Gastroesophageal sphincter (tissue), 4 donors: ENCODE data around the gene S100A4. TPM values are rescaled to one million over a fixed set of nuclear protein-coding genes. Genes with fewer than 3 reads are reported as not detected.

ENCODE experiments used
- ATAC-seq: fragments of 150-250 bp; one replicate; pipeline ENCODE4 v1.9.1; 2016; ENCODE audit warnings: mild to moderate bottlenecking, moderate library complexity
- H3K27ac ChIP-seq, 4 donors: fragments of 200-600 bp; sonication (generic) in 3 of 4; 1 replicate in 3 of 4; 2 replicates in 1 of 4; pipeline ENCODE4 v1.5.1; 2016 to 2019
- H3K27me3 ChIP-seq: fragments of 200-600 bp; sonication (generic); one replicate; pipeline ENCODE4 v1.5.1; 2019
- H3K36me3 ChIP-seq, 2 donors: fragments of 200-600 bp; sonication (generic); one replicate each; pipeline ENCODE4 v1.5.1; 2019; ENCODE audit warnings: control low read depth in 1 of 2
- H3K4me1 ChIP-seq, 3 donors: fragments of 200-600 bp; sonication (generic); 1 replicate in 2 of 3; 2 replicates in 1 of 3; pipeline ENCODE4 v1.5.1; 2016 to 2019; ENCODE audit warnings: control low read depth in 2 of 3
- H3K4me3 ChIP-seq, 2 donors: fragments of 200-600 bp; sonication (generic); one replicate each; pipeline ENCODE4 v1.5.1; 2019; ENCODE audit warnings: mild to moderate bottlenecking in 1 of 2, moderate library complexity in 1 of 2
- H3K9me3 ChIP-seq, 3 donors: fragments of 200-600 bp; sonication (generic); one replicate each; pipeline ENCODE4 v1.5.1; 2017 to 2019; ENCODE audit warnings: control low read depth in 2 of 3
- CTCF ChIP-seq, 4 experiments: fragments of 200-600 bp in 2 of 4; fragments of 450-650 bp in 2 of 4; sonication (generic) in 1 of 4; IDR thresholded peaks; one replicate each; pipeline ENCODE4 v1.5.1; 2017 to 2019; ENCODE audit warnings: antibody characterized with exemption in 4 of 4, mild to moderate bottlenecking in 2 of 4, moderate library complexity in 2 of 4
- EP300 ChIP-seq: sonication (generic); formaldehyde crosslinking; IDR thresholded peaks from one replicate; pipeline ENCODE4 v1.6.1; 2017; ENCODE audit warnings: antibody characterized with exemption, mild to moderate bottlenecking
- POLR2A ChIP-seq, 2 donors: fragments of 450-650 bp; IDR thresholded peaks; one replicate each; pipeline ENCODE4 v1.6.1; 2017; ENCODE audit warnings: antibody characterized with exemption in 2 of 2, mild to moderate bottlenecking in 2 of 2, moderate library complexity in 1 of 2
- POLR2AphosphoS5 ChIP-seq: sonication (generic); formaldehyde crosslinking; IDR thresholded peaks from one replicate; pipeline ENCODE4 v1.6.1; 2017; ENCODE audit warnings: antibody characterized with exemption
- WGBS, 2 donors: methylation state at CpG; one replicate each; pipeline ENCODE4 v1.1.5; 2018; ENCODE audit warnings: low coverage in 1 of 2; 5-methylcytosine and 5-hydroxymethylcytosine counted together
- total RNA-seq, 4 donors: library from RNA; depleted of rRNA; stranded (reverse); fragments of >200 nt; gene quantifications; one replicate each; pipeline ENCODE4 v1.1.0, GENCODE V29; 2016

The S100A4 gene
- total RNA-seq, 4 donors from 2014 or later: 135 to 345 (median 259) TPM

- Histone ChIP-seq H3K9me3 (no peaks in the 10 kb centered on the region), H3K36me3 (peaks cover 0 to 9% of the 10 kb centered on the region in 2 donors), H3K4me3 (peak within 1 kb of the TSS; percentile 86 to 90), H3K4me1 (peaks cover 0 to 54% (median 21%) of the 10 kb centered on the region in 3 donors), H3K27me3 (no peaks in the 10 kb centered on the region), H3K27ac (peak within 1 kb of the TSS; percentile 95 to 99 (median 98))
- peak; percentile 47 for ATAC-seq
- WGBS, 2 donors: no CpG with 5 or more reads among the region's 18 CpGs
- TF ChIP-seq CTCF (IDR thresholded peaks at IDR 0.05) (peak in 1 of 4 experiments; percentile 4), POLR2A (IDR thresholded peaks at IDR 0.05) (peak; percentile 73 to 87), POLR2AphosphoS5 (peak; percentile 94), EP300 (no peak)
Measured at GRCh38 chr1:153535242-153536011, 10.2 kb downstream of the S100A4 start, which contains the start of gene S100A6. TSS of gene S100A6 (minus strand) at chr1:153535991. CDS start at chr1:153535339, 652 bp downstream.

GRCh38 chr1:153534925-153535241 lies 10.7 kb downstream of the S100A4 start:
- Histone ChIP-seq H3K36me3 (peaks cover 0 to 9% of the 10 kb centered on the region in 2 donors), H3K27me3 (no peaks in the 10 kb centered on the region), H3K4me1 (peaks cover 0 to 54% (median 21%) of the 10 kb centered on the region in 3 donors), H3K27ac (peak overlapping the region; percentile 95 to 99 (median 98)), H3K4me3 (peak overlapping the region; percentile 86 to 90), H3K9me3 (no peaks in the 10 kb centered on the region)
- ATAC-seq: no peak
- 68% methylated on average over 3 of the region's 3 CpGs; no CpG with 5 or more reads in 1 of the 2 donors for WGBS, 2 donors
- TF ChIP-seq CTCF (IDR thresholded peaks at IDR 0.05) (no peak), EP300 (no peak), POLR2AphosphoS5 (no peak), POLR2A (IDR thresholded peaks at IDR 0.05) (no peak)

- whole genome bisulfite sequencing, 2 donors: 37% methylated on average over 7 of the region's 7 CpGs; no CpG with 5 or more reads in 1 of the 2 donors
- Histone ChIP-seq H3K4me1 (peaks cover 0 to 54% (median 21%) of the 10 kb centered on the region in 3 donors), H3K27ac (peak overlapping the region; percentile 95 to 99 (median 98)), H3K4me3 (peak overlapping the region; percentile 86 to 90), H3K36me3 (peaks cover 0 to 9% of the 10 kb centered on the region in 2 donors), H3K27me3 (no peaks in the 10 kb centered on the region), H3K9me3 (no peaks in the 10 kb centered on the region)
- TF ChIP-seq POLR2A (IDR thresholded peaks at IDR 0.05): peak in 1 of 2 donors; percentile 18
- no peak for TF ChIP-seq EP300
- peak; percentile 31 for TF ChIP-seq POLR2AphosphoS5
- no peak for ATAC-seq
Measured at GRCh38 chr1:153534226-153534924, 11.2 kb downstream of the S100A4 start.

GRCh38 chr1:153533689-153534201 lies 11.9 kb downstream of the S100A4 start:
- Histone ChIP-seq H3K27ac (peak overlapping the region; percentile 95 to 99 (median 98)), H3K4me1 (peaks cover 0 to 54% (median 21%) of the 10 kb centered on the region in 3 donors)

GRCh38 chr1:153532769-153533599 lies 12.6 kb downstream of the S100A4 start:
- Histone ChIP-seq H3K9me3 (no peaks in the 10 kb centered on the region), H3K4me3 (peak overlapping the region; percentile 86 to 90), H3K27me3 (no peaks in the 10 kb centered on the region), H3K4me1 (peaks cover 0 to 54% (median 21%) of the 10 kb centered on the region in 3 donors), H3K27ac (peak overlapping the region; percentile 95 to 99 (median 98)), H3K36me3 (peaks cover 0 to 12% of the 10 kb centered on the region in 2 donors)
- peak in 1 of 2 donors; percentile 11 for TF ChIP-seq POLR2A (IDR thresholded peaks at IDR 0.05)
- TF ChIP-seq CTCF (IDR thresholded peaks at IDR 0.05): peak in 3 of 4 experiments; percentile 92 to 97 (median 94)
- peak; percentile 51 for TF ChIP-seq POLR2AphosphoS5
- no peak for TF ChIP-seq EP300
- 23 to 33% methylated on average over 11 to 15 of the region's 34 CpGs for WGBS, 2 donors
- peak; percentile 60 for ATAC-seq

More at GRCh38 chr1:153533689-153534201, 11.9 kb downstream of the S100A4 start:
- ATAC-seq: peak; percentile 50
- no peak for TF ChIP-seq EP300
- peak; percentile 84 for TF ChIP-seq POLR2AphosphoS5
- TF ChIP-seq POLR2A (IDR thresholded peaks at IDR 0.05): no peak
- no peaks in the 10 kb centered on the region for H3K9me3 ChIP-seq
- peaks cover 0 to 9% of the 10 kb centered on the region in 2 donors for H3K36me3 ChIP-seq
- no peaks in the 10 kb centered on the region for H3K27me3 ChIP-seq
- WGBS, 2 donors: 1 to 37% methylated on average over 5 to 6 of the region's 13 CpGs
- peak overlapping the region; percentile 86 to 90 for H3K4me3 ChIP-seq
